AG09319 (cell line): ENCODE measurements around the gene ABCA12.

Experiments
- DNase-seq: peaks from one replicate; pipeline ENCODE4 v3.0.0-alpha.2; 2010; ENCODE audit warnings: low read depth; ENCODE audit errors: extremely low read depth
- CTCF ChIP-seq: IDR thresholded peaks from 2 replicates; pipeline ENCODE4 v1.5.1; 2011; ENCODE audit warnings: low read depth, mild to moderate bottlenecking, inconsistent platforms, low read length, moderate library complexity

ABCA12 gene

GRCh38 chr2:214881647-214882202, 256.7 kb downstream of the ABCA12 start:
- no peak for DNase-seq
- no peak for TF ChIP-seq CTCF
